GM18868 (cell line): ENCODE results near the gene PCBP4.

Experiments
- ATAC-seq: cut with Tn5 transposase; IDR thresholded peaks from one replicate; pipeline ENCODE4 v1.9.1; 2021; ENCODE audit warnings: mild to moderate bottlenecking, moderate library complexity; ENCODE audit not compliant: unreplicated experiment

Gene PCBP4

DNA sequence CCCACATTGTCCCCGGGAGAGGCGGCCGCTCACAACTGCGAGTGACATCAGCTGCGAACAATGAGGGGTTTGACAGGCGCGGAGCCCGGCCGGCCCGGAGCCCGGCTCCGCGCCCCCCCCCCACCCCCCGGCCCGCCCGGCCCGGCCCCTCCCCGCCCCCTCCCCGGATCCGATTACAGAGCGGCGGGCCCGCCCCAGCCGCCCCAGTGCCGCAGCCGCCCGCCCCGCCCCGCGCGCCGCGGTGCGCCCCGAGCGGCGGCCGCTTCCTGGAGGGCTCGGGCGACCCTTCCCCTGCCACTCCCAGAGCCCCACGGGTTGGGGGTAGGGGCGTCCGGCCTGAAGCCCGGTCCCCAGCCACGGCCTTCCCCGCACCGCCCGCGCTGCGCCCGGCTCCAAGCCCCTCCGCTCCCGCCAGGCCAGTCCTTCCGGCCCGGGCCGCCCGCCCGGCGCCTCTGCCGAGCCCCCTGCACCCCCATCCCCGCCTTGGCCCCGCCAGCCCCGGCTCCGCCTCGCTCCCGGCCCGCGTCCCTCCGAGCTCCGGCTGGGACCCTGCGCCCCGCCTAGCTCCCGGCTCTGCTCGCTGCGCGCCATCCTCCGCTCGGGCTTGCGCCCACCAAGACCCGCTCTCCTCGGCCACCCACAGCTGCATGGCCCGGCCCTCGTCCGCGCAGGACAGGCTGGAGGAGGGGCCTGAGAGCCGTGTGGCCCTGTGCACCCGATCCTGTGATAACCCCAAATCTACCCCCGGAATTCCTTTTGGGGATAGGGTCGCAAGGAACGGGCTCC is at the start of gene PCBP4:
Gene PCBP4 (minus strand): TSS at position 71 of the 786 bp plus-strand sequence. CDS start 6,214 bp downstream, outside the sequence.
- peak; percentile 62 for ATAC-seq

DNA sequence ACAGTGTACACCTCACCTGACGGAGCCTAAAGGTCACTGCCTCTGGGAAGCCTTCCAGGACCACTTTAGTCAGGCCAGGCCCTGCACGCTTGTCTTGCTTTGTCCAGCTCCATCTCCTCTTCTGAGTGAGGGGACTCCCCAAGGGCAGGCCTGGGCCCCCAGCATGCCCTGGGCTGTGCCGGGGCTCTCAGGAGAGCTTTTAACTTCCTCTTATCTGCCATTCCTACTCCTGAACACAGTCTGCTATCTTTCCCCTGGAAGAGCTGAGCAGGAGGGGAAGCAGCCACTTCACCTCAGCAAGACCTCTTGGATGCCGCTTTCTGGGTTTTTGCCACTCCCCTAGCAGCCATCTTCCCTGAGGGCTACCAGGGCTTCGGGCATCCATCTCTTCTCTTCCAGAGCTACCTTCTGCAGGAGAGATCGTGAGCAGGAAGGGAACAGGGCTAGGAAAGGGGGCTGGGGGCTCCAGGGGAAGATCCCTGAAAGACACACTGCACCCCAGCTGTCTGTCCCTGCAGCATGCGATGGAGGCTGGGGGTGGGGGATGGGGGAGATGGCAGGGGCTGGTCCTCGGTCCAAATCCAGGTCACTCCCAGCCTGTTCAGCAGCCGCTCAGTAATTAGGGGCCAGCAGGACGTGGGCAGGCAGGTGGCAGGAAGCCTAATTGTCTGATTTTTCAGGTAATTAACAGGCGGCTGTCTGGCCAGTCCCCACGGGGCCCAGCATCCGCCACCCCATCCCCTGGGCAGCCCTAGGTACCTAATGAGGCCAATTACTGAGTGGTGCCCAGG is 48.4 kb upstream of the PCBP4 start:
- no peak for ATAC-seq

DNA sequence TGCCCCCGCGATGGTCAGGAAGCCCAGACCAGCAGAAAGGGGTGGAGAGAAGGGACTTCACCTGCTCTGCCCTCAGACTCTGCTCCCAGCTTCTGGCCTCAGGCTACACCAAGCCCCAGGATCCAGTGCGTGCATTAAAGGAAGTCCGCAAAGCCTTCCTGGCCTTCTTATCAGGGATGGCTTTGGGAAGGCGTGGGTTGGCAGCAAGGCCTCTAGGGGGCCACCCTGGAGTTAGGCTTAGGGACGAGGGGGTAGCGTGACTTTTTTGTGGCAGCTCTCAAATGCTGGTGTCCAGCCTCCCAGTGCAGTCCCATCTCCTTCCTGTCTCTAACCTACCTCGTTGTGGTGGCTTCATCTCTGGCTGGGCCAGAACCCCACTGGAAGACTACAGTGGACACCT is 47.4 kb upstream of the PCBP4 start:
- no peak for ATAC-seq

DNA sequence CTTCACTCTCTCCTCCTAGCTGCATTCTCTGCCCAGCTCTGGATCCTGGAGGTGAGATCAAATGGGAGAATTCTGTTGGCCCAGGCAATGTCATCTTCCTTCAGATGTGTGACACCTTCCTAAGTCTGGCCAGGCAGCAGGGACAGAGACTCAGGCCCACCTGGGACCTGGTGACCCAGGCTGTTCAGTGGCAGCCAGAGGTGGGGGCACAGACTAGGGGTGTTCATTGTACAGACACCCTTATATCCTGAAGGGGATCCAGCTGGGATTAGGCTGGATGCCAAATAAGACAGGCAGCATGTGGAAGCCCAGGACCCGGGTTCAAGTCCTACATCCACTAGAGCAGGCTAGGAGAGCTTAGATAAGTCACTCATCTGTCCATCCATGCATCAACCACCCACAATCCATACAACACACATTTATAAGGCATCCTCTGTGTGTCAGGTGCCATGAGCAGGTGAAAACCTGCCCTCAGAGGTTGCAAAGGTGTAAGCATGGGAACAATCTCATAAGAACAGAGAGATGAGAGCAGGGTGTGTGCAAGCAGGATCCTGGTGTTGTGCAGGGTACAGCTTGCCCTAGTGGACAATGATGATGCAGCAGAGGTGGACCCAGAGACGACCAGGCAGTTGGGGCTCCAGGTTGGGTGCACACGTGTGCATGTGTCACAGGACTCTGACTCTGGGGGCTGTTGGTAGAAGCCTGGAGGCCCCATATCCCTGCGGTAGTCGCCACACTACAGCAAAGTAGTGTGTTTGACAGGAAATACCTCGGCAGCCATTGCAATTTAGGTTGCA is 46.7 kb upstream of the PCBP4 start:
- no peak for ATAC-seq

DNA sequence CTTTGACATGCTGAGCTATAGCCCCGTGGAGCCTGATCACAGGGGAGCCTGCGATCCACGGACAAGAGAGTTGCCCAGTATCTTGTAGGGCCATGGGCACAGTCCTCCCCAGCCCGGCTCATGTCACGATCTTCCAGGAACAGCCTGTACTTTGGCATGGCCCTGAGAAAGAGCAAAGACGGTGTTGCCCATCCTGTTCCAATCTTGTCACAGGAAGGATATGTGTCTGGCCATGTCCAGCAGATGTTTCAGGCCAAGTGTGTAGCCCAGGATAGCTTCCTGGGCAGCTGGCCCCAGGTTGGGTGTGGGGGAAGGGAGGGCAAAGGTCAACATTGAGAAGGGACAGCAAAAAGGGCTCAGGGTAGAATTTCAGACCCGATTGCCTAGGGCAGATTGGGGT is 45.4 kb upstream of the PCBP4 start:
- ATAC-seq, result no peak

DNA sequence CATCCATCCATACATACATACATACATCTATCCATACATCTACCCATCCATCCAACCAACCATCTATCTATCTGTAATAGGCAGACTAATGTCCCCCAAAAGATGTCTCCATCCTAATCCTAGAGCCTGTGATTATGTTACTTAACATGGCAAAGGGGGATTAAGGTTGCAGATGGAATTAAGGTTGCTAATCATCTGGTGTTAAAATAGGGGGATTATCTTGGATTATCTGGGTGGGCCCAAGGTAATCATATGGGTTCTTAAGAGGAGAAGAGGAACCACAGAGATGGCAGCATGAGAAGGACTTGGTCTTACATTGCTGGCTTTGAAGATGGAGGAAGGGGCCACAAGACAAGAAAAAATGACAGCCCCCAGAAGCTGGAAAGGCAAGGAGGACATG is 43.2 kb upstream of the PCBP4 start:
- no peak for ATAC-seq

DNA sequence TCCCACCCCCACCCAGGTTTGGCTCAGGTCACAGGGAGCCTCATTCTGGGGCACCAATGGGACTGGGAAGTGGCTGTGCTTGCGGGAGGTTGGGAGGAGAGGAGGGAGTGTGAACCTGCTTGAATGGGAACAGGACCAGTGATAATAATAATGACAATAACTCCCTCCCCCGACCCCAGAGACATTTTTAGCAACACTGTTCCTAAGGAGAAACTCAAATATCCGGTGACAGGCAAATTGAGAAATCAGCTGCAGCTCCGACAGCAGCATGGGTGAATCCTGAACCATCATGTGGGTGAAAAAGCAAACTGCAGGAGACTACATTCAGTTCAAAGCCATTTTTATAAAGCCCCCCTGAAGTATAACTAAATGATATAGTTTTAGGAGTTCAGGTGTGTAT is 40.0 kb upstream of the PCBP4 start:
- ATAC-seq, result no peak

DNA sequence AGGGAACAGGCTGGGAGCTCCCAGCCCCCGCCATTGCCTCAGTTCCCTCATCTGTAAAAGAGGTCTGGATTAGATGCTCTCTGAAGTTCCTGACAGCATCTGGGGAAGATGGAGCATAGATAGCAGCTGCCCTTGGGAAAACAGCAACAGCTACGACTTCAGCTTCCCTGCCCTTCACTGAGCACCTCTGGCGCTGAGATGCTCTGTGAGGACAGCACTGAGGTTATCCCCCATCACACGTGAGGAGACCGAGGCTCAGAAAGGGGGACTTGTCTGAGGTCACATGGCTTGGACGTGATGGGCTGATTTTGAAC is 39.5 kb upstream of the PCBP4 start:
- no peak for ATAC-seq

DNA sequence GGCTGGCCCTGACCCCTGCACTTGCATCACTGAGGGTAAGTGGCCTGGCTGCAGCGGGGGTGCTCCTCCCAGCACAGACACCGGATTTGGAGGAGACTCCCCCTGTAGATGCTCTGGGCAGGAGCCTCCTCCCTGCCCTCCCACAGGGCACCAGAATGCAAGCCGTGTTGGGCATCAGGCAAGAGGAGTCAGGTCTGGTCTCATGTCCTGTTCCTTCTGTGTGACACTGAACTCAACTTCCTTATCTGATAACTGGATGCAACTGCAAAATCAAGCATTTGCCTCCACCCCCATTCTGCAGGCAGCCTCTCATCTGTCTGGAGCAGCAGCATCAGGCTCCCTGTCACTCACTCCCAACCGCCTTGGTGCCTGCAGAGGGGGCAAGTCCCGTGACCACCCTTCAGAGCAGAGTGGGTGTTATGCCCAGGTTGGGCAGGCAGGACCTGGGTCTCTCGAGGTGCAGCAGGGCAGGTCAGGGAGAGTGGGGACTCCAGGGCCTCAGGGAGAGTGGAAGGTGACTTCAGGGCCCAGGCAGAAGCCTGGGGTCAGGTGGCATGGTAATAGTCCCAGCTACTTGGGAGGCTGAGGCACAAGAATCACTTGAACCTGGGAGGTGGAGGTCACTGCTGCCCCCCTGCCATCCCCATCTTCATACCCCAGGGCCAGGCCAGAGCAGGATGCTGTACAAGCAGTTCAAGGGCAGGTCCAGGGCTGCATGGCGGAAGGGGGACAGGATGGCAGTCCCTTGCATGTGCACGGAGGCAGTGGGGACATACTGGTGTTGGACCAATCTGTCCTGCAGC is 39.0 kb upstream of the PCBP4 start:
- no peak for ATAC-seq

DNA sequence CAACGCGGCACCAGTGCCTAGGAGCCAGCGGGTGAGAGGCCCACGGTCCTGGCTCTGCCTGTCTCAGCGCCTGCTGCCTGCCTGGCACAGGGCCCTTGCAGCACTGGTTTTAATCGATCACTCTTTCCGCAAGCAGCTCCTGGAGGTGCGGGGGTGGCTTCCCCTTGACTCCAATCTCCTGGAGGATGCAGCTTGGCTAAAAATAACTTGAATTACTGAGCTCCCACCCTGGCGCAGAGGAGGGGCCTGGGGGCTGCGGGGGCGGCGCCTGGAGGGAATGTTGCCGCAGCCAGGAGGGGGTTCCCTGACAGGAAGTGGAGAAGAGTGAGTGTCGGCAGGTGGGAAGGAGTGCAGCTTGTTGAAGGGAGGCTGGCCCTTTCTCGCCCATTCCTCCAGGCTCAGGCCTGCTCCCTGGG is 38.3 kb upstream of the PCBP4 start:
- no peak for ATAC-seq

DNA sequence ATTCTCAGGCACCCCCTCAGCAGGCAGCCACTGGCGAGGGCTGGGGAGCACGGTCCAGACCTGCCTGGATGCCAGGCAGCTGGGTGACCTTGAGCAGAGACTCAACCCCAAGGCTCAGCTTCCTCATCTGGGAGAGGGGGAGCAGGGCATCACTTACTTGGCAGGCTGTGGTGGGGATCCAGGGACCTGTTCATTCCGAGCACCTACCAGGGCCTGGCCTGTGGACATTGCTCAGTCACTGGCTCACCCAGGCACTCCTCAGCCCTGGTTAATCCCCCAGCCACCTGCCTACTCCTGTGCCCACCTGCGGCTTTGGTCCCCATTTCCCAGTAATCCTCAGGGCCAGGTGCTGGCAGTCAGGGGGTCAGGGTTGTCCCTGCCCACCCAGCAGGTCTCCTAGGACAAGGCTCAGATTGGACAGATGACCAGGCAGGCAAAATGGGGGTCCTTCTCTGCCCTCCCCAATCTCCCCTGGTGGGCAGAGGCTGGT is 37.7 kb upstream of the PCBP4 start:
- no peak for ATAC-seq

DNA sequence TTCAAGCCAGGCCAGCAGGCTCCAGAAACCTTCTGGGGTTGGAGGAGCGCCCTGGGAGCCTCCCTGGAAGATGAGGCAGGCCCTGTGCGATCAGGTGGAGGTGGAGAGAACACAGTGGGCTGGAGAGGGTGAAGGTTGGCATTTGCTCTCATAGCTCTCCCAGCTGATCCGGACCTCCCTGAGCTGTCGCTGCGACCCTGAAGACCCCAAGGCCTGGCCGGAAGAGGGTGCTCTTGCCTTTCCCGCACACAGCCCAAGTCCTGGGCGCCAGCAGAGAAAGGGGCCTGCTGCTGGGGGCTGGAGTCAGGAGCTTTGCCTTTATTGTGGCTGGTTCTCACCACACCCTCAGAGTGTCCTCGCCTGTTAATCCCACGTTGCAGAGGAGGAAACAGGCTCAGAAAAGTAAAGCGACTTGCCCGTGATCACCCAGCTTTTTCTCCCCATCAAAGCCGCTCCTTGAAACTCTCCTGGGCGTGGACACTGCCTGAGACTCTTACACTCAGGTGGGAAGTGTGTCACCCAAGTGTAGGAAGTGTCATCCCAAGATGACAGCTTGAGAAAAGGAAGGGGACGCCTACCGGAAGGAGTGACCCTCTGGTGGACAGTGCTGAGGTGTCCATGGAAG is 37.0 kb upstream of the PCBP4 start:
- ATAC-seq, result no peak

DNA sequence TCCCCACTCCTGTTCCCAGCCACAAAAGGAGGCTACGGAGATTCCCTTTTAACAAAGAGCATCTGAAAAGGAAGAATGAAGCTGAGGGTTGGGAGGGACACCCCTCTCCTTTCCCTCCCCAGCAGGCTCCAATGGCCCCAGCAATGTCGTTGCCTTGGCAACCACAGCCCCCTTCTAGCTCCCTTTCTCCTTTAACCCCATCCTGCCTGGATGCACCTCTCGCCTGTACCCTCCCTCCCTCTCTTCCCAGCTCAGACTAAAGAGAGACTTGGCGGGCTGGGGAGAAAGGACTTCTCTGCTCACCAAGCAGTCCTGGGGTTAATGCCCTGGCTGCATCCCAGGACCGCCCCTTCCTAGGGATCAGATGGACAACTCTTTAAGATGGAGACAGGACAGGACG is 35.5 kb upstream of the PCBP4 start:
- ATAC-seq, result no peak

DNA sequence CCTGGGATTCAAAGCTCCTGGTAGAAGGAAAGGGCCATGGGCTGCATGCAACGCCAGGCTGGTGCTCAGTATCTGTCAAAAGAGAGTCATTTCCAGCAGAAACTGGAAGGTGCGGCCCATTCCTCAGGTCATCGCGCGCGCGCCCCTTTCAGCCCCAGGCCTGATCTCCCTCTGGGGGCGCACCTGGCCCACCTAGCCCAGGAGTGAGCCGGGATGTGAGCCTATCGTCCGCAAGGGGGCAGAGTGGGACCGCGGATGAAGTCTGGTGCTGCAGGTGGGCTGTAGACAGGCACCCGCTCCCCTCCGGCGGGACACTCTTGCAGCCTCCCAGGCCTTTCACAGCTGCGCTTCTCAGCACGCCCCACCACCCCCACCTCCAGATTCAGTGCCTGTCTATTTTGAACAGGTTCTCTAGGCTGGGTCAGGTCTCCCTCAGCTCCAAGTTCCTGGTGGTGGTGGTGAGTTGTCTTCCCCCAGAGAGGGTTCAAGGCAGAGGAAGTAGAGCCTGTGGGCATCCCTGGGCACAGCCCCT is 34.3 kb upstream of the PCBP4 start:
- peak; percentile 77 for ATAC-seq

DNA sequence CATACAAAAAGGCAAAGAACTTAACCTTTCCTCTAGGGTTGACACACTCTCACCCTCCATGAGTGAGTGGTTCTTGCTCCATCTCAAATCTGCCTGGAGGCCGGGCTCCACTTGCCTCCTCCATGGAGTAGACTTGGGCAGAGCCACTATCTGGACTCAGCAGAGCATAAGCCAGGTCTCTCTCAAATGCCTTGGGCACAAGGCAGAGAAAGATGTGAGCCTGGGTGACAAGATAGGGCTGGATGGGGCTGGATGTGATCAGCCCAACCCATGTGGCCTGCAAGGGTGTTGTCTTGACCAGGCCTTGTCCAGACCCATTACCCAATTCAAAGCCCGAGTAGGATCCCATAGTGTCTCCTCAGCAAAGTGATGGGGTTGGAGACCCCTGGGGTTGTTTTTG is 32.6 kb upstream of the PCBP4 start:
- ATAC-seq, result no peak

DNA sequence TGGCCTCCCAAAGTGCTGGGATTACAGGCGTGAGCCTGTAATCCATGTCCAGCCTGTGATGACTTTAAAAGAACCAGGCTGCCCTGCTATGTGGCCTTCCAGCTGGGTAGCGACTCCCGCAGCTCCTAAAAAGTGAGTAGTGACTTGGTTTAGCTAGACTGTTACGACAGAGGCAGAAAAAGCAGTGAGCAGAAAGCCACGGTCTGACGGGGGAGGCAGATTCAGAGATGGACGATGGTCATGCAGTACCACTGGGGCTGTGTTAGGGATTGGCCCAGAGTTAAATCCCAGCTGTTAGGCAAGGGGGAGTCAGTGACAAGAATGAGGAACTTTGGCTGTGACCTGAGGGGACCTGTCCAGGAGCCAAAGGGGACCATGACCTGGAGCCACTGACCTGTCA is 31.5 kb upstream of the PCBP4 start:
- ATAC-seq, result no peak

DNA sequence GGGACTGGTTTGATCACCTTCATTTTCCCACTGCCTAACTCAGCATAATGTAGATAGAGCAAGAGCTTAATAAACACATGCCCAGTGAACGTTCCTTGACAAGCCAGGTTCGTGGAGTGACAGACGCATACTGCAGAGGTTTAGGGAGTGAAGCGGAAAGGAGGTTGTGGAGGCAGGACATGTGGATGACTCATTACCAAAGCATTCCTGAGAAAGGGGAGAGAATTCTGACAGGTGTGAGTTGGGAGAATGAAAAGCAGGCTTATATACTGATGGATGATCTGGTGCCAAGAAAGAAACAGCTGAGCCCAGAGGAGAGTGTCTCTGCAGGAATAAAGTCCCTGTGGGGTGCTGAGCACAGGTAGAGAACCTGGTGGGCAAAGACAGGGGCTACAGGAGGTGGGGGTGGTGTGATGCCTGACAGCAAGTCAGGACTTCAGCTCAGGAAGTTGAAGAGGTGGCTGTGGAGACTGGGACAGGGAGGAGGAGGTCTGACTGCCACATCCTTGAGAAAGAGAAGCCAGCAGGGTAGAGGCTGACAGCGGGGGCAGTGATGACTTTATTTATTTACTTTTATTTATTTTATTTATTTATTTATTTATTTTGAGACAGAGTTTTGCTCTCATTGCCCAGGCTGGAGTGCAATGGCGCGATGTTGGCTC is 30.8 kb upstream of the PCBP4 start:
- ATAC-seq, result no peak

DNA sequence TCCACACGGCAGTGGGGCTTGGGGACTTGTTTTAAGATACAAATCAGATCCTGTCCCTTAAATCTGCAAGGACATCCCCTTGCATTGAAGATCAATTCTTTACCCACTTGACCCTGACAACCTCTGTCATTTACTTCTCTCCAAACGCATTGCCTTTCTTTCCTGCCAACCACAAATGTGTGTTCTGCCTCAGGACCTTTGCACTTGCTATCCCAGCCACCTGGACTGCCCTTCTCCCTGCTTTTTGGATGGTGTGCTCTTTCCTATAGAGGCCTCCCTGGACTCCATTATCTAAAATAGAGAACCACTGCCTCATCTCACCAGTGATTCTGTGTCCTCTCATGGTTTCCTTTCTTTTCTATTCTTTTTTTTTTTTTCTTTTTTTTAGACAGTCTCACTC is 29.9 kb upstream of the PCBP4 start:
- ATAC-seq, result no peak

DNA sequence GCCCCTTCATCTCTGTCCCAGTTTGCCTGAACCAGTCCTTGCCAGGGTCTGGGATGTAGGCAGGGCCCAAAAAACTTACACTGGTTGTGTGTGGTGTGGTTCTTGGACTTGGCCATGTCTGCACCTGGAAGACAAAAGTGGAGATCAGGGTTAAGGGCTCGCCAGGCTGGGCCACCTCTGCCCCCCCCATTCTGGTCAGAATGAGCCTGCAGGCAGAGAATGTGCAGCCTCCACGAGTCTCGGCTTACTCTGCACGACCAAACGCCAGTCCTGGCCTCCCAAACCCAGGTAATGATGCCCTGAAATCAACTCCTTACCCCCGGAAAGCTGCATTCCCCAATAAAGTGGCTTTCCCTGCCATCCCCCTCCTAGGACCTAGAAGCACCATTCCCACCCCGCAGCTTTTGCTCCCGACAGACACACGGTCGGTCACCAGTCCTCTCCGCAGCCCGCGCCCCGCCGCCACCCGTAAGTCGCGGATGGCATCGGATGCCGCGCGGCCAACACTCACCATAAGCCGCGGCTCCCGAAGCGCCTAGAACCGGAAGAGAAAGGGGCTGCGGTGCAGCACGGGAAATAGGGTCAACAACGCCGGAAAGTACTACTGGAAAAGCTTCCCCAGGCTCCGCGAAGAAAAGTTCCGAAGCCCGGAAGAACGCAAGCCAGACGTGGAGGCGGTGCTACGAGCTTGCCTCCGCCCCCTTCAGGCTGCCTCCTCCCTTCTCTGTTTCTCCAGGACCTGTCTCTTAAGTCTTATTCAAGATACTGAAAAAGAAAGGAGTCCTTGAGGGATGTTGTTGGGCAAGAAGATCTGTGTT is 28.3 kb upstream of the PCBP4 start, which contains the start of gene RPL29:
Gene RPL29 (minus strand): TSS at position 550 of the 818 bp plus-strand sequence. CDS start 434 bp downstream, at position 116.
- peak; percentile 86 for ATAC-seq
